HFF-Myc (cell line): Measurements from ENCODE around the gene MYOZ1.

Source experiments
- DNase-seq: peaks from one replicate; pipeline ENCODE4 v3.0.0-alpha.2; 2011; ENCODE audit warnings: low read depth; ENCODE audit errors: extremely low read depth
- H3K4me3 ChIP-seq: replicated peaks from 2 replicates; pipeline ENCODE4 v1.5.1; 2011; ENCODE audit warnings: low read depth, mild to moderate bottlenecking, control low read depth, low read length
- TF ChIP-seq, protein P1 (sequence below): IDR thresholded peaks from 2 replicates; pipeline ENCODE4 v1.5.1; 2012; ENCODE audit warnings: mild to moderate bottlenecking, low read depth, low read length, control low read depth; ENCODE audit errors: missing control alignments

The MYOZ1 gene

DNA sequence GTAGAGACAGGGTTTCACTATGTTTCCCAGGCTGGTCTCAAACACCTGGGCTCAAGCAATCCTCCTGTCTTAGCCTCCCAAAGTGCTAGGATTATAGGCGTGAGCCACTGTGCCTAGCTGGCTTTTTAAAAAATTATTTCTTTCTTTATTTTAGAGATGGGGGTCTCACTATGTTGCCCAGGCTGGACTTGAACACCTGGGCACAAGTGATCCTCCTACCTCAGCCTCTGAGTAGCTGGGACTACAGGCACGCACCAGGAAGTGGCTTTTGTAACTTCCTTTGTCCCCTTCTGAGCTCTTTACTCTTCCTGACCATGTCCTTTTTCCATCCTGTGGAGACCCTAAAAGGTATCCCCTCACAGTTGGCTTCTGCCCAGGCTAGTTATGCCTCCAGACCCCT is 2.1 kb upstream of the MYOZ1 start:
- TF ChIP-seq, protein P1, sequence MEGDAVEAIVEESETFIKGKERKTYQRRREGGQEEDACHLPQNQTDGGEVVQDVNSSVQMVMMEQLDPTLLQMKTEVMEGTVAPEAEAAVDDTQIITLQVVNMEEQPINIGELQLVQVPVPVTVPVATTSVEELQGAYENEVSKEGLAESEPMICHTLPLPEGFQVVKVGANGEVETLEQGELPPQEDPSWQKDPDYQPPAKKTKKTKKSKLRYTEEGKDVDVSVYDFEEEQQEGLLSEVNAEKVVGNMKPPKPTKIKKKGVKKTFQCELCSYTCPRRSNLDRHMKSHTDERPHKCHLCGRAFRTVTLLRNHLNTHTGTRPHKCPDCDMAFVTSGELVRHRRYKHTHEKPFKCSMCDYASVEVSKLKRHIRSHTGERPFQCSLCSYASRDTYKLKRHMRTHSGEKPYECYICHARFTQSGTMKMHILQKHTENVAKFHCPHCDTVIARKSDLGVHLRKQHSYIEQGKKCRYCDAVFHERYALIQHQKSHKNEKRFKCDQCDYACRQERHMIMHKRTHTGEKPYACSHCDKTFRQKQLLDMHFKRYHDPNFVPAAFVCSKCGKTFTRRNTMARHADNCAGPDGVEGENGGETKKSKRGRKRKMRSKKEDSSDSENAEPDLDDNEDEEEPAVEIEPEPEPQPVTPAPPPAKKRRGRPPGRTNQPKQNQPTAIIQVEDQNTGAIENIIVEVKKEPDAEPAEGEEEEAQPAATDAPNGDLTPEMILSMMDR: no peak
- no peak for DNase-seq
- H3K4me3 ChIP-seq: no peak overlapping the region

DNA sequence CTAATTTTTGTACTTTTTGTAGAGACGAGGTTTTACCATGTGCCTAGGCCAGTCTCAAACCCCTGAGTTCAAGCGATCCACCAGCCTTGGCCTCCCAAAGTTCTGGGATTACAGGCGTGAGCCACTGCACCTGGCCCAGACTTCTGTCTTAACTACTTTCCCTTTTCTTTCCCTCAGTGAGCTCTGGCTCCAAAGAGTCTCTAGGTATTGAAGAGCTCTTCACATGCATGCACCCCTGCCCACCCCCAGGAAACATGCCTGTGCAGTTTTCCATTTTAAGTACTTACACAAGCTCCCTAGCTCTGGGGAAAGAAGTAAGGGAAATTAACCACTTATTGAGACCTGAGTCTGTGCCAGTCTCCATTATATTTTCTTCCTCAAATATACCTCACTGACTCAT is 2.0 kb downstream of the MYOZ1 start:
- TF ChIP-seq, protein P1: no peak
- no peak overlapping the region for H3K4me3 ChIP-seq
- DNase-seq: no peak

DNA sequence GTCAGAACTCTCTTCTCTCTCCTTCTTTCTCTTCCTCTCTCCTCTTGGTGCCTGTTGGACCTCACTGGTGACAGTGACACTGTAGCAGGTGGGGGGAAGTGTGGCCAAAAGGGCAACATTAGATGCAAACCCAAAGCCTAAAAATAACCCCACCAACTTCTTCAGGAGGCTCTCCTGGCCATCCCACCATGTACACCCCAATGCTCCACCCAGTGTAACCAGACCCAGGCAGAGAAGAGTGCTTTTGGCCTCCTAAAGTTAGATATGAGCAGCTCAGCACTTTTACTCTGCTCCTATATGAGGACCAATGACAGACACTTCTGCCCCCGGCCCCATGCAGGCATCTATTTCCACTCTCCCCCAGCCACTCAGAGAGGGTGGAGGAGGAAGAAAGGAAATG is 5.5 kb downstream of the MYOZ1 start:
- DNase-seq: no peak
- H3K4me3 ChIP-seq: no peak overlapping the region
- TF ChIP-seq, protein P1: no peak

DNA sequence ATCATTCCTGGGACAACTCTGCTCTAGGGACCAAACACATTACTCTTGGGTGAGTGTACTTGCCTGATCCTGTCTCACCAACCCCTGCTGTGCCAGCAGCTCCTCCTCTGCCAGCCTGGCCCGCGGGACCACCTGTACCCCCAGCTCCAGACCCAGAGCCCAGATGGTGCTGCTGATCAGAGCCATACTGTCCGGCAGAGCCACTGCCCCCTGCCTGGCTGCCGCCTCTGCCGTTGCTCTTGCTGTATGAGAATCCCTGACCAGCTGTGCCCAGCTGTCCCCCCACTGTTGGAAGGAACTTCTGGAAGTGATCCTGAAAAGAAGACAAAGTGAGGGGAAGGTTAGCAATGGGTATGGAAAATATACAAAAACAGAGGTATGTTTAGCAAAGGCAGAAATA is 6.9 kb downstream of the MYOZ1 start:
- DNase-seq: no peak
- TF ChIP-seq, protein P1: no peak
- no peak overlapping the region for H3K4me3 ChIP-seq

DNA sequence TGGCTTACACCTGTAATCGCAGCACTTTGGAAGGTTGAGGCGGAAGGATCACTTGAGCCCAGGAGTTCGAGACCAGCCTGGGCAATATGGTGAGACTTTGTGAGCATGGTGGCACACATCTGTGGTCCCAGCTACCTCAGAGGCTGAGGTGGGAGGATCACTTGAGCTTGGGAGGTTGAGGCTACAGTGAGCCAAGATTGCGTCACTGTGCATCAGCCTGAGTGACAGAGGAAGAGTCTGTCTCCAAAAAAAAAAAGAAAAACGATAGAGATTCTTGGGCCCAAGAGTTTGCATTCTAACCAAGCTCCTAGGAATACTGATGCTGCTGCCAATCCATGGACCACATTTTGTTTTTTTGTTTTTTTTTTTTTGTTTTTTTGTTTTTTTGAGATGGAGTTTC is 12.1 kb downstream of the MYOZ1 start:
- no peak overlapping the region for H3K4me3 ChIP-seq
- DNase-seq: no peak
- TF ChIP-seq, protein P1: no peak

DNA sequence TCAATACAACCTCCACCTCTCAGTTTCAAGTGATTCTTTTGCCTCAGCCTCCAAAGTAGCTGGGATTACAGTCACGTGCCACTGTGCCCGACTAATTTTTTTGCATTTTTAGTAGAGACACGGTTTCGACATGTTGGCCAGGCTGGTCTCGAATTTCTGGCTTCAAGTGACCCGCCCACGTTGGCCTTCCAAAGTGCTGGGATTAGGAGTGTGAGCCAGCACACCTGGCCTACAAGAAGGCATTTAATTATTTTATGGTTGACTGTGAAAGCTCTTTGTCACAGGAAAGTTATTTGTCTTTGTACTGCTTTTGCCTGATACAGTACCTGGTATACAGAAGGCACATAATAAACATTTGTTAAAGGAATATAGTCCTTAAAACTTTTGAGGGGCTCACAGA is 12.9 kb downstream of the MYOZ1 start:
- no peak for DNase-seq
- TF ChIP-seq, protein P1: no peak
- H3K4me3 ChIP-seq: no peak overlapping the region

DNA sequence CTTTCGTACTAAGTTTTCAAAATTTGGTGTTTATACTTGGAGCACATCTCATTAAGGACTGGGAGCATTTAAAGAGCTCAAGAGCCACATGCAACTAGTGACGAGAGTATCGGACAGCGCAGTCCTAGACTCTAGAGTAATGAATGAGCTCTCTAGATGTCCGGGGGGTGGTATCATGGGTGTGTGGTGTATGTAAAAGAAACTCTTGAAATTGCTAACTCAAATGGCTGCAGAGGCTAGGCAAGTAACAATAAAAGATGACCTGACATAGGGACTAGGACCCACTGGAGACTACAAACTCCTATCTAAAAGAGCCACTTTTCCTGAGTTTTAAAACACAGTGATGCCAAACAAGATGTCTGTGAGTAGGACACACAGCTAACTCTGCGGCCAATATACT is 14.0 kb downstream of the MYOZ1 start:
- H3K4me3 ChIP-seq: no peak overlapping the region
- DNase-seq: no peak
- TF ChIP-seq, protein P1: no peak
